Retinal pigment epithelial cell (primary cell): ENCODE results near the gene GPR18.
"Not testable (repeated sequence)": the region's sequence is repeated elsewhere in the genome, so short reads cannot be mapped to it uniquely, and the experiment has no call there.

Source experiments
- DNase-seq: peaks from one replicate; pipeline ENCODE4 v3.0.0-alpha.2; 2010; ENCODE audit warnings: low read depth
- H3K4me3 ChIP-seq: 2 replicates; pipeline ENCODE4 v1.5.1; 2011; ENCODE audit warnings: mild to moderate bottlenecking, low read length, control low read depth, moderate library complexity
- CTCF ChIP-seq: conservative IDR thresholded peaks from 2 replicates; pipeline ENCODE4 v1.5.1; 2011; ENCODE audit warnings: low read depth, low read length, control low read depth, inconsistent platforms

Gene GPR18

GRCh38 chr13:99217461-99218110 is 40.6 kb downstream of the GPR18 start:
- TF ChIP-seq CTCF: no peak
- H3K4me3 ChIP-seq: no peak overlapping the region
- no peak for DNase-seq

- TF ChIP-seq CTCF: no peak
- H3K4me3 ChIP-seq: no peak overlapping the region
- DNase-seq: no peak
Measured at GRCh38 chr13:99215184-99215830, 42.9 kb downstream of the GPR18 start.

GRCh38 chr13:99214731-99215130 is 43.4 kb downstream of the GPR18 start:
- no peak overlapping the region for H3K4me3 ChIP-seq
- no peak for DNase-seq
- TF ChIP-seq CTCF: no peak

- no peak for TF ChIP-seq CTCF
- H3K4me3 ChIP-seq: no peak overlapping the region
- DNase-seq: no peak
Measured at GRCh38 chr13:99214232-99214631, 43.9 kb downstream of the GPR18 start.

- TF ChIP-seq CTCF: no peak
- no peak for DNase-seq
- no peak overlapping the region for H3K4me3 ChIP-seq
Measured at GRCh38 chr13:99211421-99212035, 46.7 kb downstream of the GPR18 start.

- not testable (repeated sequence) for DNase-seq, H3K4me3 ChIP-seq
Measured at GRCh38 chr13:99210627-99211026, 47.6 kb downstream of the GPR18 start.

- H3K4me3 ChIP-seq: no peak overlapping the region
- no peak for DNase-seq
- no peak for TF ChIP-seq CTCF
Measured at GRCh38 chr13:99208845-99209527, 49.2 kb downstream of the GPR18 start.
